Fibroblast of lung (primary cell): Measurements from ENCODE around the gene NCKIPSD.

Experiments
- CTCF ChIP-seq, 2 donors: IDR thresholded peaks in 1 of 2; conservative IDR thresholded peaks in 1 of 2; 1 replicate in 1 of 2; 2 replicates in 1 of 2; pipeline ENCODE4 v1.5.1; 2011 to 2012; ENCODE audit warnings: low read length in 2 of 2, control low read depth in 1 of 2, inconsistent platforms in 1 of 2, low read depth in 1 of 2, mild to moderate bottlenecking in 1 of 2
- EZH2 ChIP-seq: IDR thresholded peaks from 2 replicates; pipeline ENCODE4 v1.5.1; 2012; ENCODE audit warnings: low read length, control low read depth, mild to moderate bottlenecking; ENCODE audit errors: missing control alignments

GRCh38 chr3:48678056-48678455 lies 7.7 kb downstream of the NCKIPSD start:
- no peak for TF ChIP-seq CTCF (conservative IDR thresholded peaks at IDR 0.05 in 1 of 2, IDR thresholded peaks at IDR 0.05 in 1 of 2; ENCODE audit: low read depth in 1 of 2, low read length in 2 of 2)
- TF ChIP-seq EZH2 = no peak
